ENCODE results near the gene RC3H1. TPM values are rescaled to one million over a fixed set of nuclear protein-coding genes. Genes with fewer than 3 reads are reported as not detected.

RC3H1 gene
- total and polyA plus RNA-seq, 2 of the 8 experiments (the other 6 are each of a cell fraction or from before 2014, with no cell fraction given): 7.4 to 32.2 TPM

GRCh38 chr1:173887627-173888026 lies 134.5 kb downstream of the RC3H1 start:
- Histone ChIP-seq H3K27ac (ENCODE audit: low read depth, low read length) (no peak overlapping the region), H2BK5ac (ENCODE audit: low read depth, low read length) (no peak overlapping the region), H4K5ac (ENCODE audit: insufficient read length, low read depth, low read length) (no peak overlapping the region), H3K23me2 (ENCODE audit: low read depth, low read length) (no peaks in the 10 kb centered on the region), H3K27me3 (replicated peaks in 1 of 4; ENCODE audit: control insufficient read depth in 3 of 4, extremely low read depth in 1 of 4, insufficient read depth in 3 of 4, low read length in 3 of 4) (no peaks in the 10 kb centered on the region), H3K18ac (ENCODE audit: extremely low read depth, low read length) (no peak overlapping the region), H3K14ac (ENCODE audit: insufficient read length) (no peak overlapping the region), H4K91ac (replicated peaks; ENCODE audit: insufficient read length, low read length) (no peak overlapping the region), H2BK20ac (ENCODE audit: low read length) (no peak overlapping the region), H3K9me3 (ENCODE audit: insufficient read depth in 2 of 2, low read depth in 1 of 2, low read length in 1 of 2) (no peaks in the 10 kb centered on the region), H4K8ac (ENCODE audit: extremely low read depth, insufficient read depth, low read length) (no peak overlapping the region), H3K79me1 (ENCODE audit: low read depth, low read length) (no peaks in the 10 kb centered on the region), H2BK120ac (replicated peaks; ENCODE audit: low read depth, low read length) (no peak overlapping the region), H3K4me3 (ENCODE audit: extremely low read depth in 1 of 4, insufficient read depth in 2 of 4, low read depth in 3 of 4, low read length in 4 of 4) (no peak overlapping the region), H2BK15ac (ENCODE audit: low read length) (no peak overlapping the region), H3K36me3 (ENCODE audit: control insufficient read depth in 2 of 4, insufficient read depth in 4 of 4, low read length in 3 of 4) (peaks cover 0 to 14% (median 5%) of the 10 kb centered on the region in 4 experiments; a peak in 4 of 8 replicates), H3K79me2 (ENCODE audit: control insufficient read depth in 1 of 2, insufficient read depth in 2 of 2, low read length in 2 of 2) (no peaks in the 10 kb centered on the region), H3K56ac (replicated peaks; ENCODE audit: insufficient read length, low read depth, low read length) (no peak overlapping the region), H3K23ac (ENCODE audit: insufficient read length) (no peak overlapping the region), H2AFZ (ENCODE audit: low read length) (no peak overlapping the region), H2BK12ac (ENCODE audit: low read depth, low read length) (no peak overlapping the region), H4K20me1 (replicated peaks in 1 of 2; ENCODE audit: control insufficient read depth in 1 of 2, insufficient read depth in 2 of 2, low read length in 2 of 2) (no peaks in the 10 kb centered on the region), H2AK5ac (ENCODE audit: low read depth, low read length) (no peak overlapping the region), H3K9ac (replicated peaks in 1 of 4; ENCODE audit: extremely low read depth in 1 of 4, low read depth in 3 of 4, low read length in 3 of 4) (no peak overlapping the region), H3K4ac (replicated peaks; ENCODE audit: insufficient read length, low read depth, low read length) (no peak overlapping the region), H3K4me1 (replicated peaks in 1 of 4; ENCODE audit: control insufficient read depth in 3 of 4, insufficient read depth in 4 of 4, low read length in 3 of 4) (peaks cover 0 to 7% (median 2%) of the 10 kb centered on the region in 4 experiments; a peak in 2 of 7 replicates), H3K4me2 (ENCODE audit: insufficient read depth in 1 of 2, low read depth in 2 of 2, low read length in 2 of 2) (no peak overlapping the region)
- ChIA-PET CTCF (ENCODE audit: partially characterized antibody) (interaction anchor here (0.7 kb wide), 1 partner anchor 10 kb away, joined by 3 read pairs; no protein-coding TSS in a partner anchor), POLR2A (ENCODE audit: partially characterized antibody) (interaction anchor here (1.0 to 6.8 kb wide), 3 partner anchors 16 to 63 kb away, joined by 3 to 109 read pairs (median 5); partner anchors contain the start of genes DARS2, GAS5 and ZBTB37)
- FAIRE-seq: no peak
- DNase-seq (ENCODE audit: low read depth in 1 of 2, low spot score in 2 of 2): no peak
- WGBS, 2 experiments (ENCODE audit: extremely low coverage in 1 of 2, insufficient coverage in 1 of 2, insufficient read length in 1 of 2, insufficient replicate concordance in 2 of 2, low coverage in 1 of 2, low lambda C conversion rate in 2 of 2, missing lambda C conversion rate in 1 of 2): 92% methylated on average over 2 of the region's 2 CpGs; no CpG with 5 or more reads in 1 of the 2 experiments
- TF ChIP-seq JUND (IDR thresholded peaks at IDR 0.05; ENCODE audit: low read length) (no peak), HDAC6 (IDR thresholded peaks at IDR 0.05; ENCODE audit: low read depth, low read length) (no peak), CBX5 (IDR thresholded peaks at IDR 0.05; ENCODE audit: low read depth, low read length) (no peak), CHD1 (IDR thresholded peaks at IDR 0.05; ENCODE audit: low read depth, low read length) (no peak), SRF (IDR thresholded peaks at IDR 0.05; ENCODE audit: low read depth, low read length) (no peak), RAD21 (IDR thresholded peaks at IDR 0.05 in 1 of 2, conservative IDR thresholded peaks at IDR 0.05 in 1 of 2; ENCODE audit: low read depth in 2 of 2, low read length in 2 of 2) (no peak), SIN3A (conservative IDR thresholded peaks at IDR 0.05 in 1 of 2, IDR thresholded peaks at IDR 0.05 in 1 of 2; ENCODE audit: low read depth in 1 of 2, low read length in 2 of 2) (no peak), ASH2L (IDR thresholded peaks at IDR 0.05; ENCODE audit: low read length) (no peak), KDM1A (IDR thresholded peaks at IDR 0.05; ENCODE audit: borderline replicate concordance, low read length) (no peak), NRF1 (IDR thresholded peaks at IDR 0.05; ENCODE audit: low read depth, low read length) (no peak), FOSL1 (IDR thresholded peaks at IDR 0.05; ENCODE audit: insufficient read depth, low read depth, low read length) (no peak), POU5F1 (IDR thresholded peaks at IDR 0.05; ENCODE audit: low read depth, low read length) (no peak), PHF8 (conservative IDR thresholded peaks at IDR 0.05; ENCODE audit: low read depth, low read length) (no peak), SAP30 (IDR thresholded peaks at IDR 0.05; ENCODE audit: insufficient read depth, insufficient replicate concordance, low read length) (no peak)

Measured in H1 (cell line).